Measurements from ENCODE around the gene PSMD5.

GRCh38 chr9:120874226-120875194 lies 31.8 kb upstream of the PSMD5 start:
- TF ChIP-seq CTCF (IDR thresholded peaks at IDR 0.05; ENCODE audit: low read length) (no peak), EZH2 (optimal IDR thresholded peaks at IDR 0.05; ENCODE audit: low read depth, low read length) (no peak)

All from MM.1S (cell line).